GM18870 (cell line): ENCODE measurements around the gene VOPP1.
"Not testable (repeated sequence)": the region's sequence is repeated elsewhere in the genome, so short reads cannot be mapped to it uniquely, and the experiment has no call there.

ENCODE experiments used
- ATAC-seq: cut with Tn5 transposase; IDR thresholded peaks from one replicate; pipeline ENCODE4 v1.9.1; 2021; ENCODE audit warnings: moderate library complexity; ENCODE audit not compliant: unreplicated experiment

VOPP1 gene

DNA sequence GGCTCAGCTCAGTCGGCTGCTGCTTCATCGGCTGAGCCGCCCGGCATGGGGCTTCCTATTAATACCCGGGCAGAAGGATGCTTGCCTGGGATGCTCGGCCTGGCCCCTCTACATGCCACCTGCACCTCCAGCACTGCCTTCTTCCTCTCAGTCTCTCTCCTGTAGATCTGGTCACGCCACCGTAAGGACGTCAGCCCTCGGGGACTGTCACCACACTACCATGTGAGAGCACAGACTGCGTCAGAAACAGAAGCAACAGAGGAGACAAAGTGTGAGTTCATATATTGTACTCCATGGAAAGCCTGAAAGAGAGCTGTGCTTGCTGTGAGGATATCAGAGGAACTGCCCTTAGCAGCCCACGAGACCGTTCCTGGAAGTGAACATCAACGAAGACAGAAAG, 99.9 kb downstream of the VOPP1 start:
- not testable (repeated sequence) for ATAC-seq

DNA sequence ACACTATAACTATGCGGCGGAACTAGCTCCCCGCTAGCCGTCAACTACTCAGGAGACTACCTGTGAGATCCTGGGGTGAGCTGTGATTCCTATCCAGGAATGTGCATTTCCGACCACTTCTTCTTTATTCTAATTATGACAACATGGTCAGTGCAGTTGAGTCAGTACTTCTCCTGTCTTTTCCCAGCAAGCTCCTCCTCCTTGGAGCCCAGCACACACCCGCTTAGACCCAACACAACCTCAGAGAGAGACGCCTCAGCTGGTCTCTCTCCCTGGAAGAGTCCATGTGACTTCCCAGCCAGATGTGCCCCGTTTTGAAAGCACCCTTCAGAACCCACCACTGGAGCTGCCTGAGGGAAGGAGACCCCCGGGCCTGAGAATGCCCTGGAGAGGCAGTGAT, 100.7 kb downstream of the VOPP1 start:
- ATAC-seq, result not testable (repeated sequence)

DNA sequence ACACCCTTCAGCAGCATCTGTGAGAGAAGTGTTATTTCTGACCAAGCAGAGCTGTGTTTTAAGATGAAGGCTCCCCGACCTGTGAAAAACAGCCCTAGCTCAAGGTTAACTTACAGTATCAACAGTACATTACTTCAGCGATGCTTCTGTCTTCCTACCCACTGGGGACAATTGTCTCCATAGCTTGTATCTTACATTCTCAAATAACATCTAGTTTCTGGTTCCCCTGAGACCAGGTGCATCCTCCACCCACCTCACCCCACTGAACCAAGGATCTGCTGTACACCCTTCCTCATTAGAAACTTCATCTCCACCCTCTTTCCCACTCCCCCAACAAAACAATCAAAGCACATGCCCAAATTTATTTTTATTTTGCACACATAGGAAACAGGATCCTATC, 102.0 kb downstream of the VOPP1 start:
- ATAC-seq, result no peak

DNA sequence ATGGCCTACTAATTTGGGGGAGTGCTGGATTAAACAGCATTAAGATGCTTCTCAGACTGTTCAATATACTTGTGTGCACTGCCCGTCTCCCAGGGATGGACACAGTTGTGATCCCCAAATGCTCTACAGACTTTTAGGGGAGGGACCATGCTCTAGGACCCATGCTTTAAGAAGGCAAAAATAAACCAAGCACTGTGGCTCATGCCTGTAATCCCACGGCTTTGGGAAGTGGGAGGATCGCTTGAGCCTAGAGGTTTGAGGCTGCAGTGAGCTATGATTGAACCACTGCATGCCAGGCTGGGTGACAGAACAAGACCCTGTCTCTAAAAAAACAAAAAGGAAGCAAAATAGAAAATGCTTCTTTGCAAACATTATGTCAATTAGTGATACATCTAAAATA, 102.6 kb downstream of the VOPP1 start:
- no peak for ATAC-seq

DNA sequence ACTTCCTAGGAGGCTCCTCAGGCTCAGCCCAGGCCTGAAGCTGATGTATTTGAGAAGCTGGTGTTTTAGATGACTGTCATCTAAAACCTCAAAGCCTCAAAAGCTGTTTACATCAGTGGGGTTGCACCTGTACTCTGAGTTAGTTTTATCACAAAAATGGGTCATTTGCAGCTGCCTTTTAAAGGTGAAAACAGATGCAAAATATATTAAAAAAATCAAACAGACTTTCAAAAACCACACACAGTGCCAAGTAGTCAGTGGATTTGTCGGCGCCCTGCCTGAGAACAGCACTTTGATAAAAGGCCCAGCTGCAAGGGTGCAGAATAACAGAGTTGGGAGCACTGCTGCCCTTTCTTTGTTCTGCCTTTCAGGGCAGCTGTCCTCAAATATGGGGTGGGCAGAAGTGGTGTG, 103.0 kb downstream of the VOPP1 start:
- no peak for ATAC-seq

DNA sequence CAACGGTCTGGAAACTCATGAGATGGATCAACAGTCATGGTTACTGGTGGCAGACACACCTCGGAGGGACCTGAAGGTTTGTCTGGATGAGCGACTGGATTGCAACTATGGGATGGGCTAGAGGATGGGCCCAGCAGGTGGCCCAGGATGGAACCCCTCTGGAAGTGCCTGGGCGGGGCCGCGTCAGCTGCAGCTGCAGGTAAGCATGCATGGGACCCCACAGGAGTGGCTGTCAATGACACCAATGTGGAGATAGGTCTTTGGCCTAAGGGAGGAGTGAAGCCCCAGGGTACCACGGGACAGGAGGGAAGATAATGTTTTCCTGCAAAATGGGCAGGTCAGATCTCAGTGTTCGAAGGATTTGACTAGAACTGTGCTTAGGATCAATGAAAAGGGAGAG, 103.8 kb downstream of the VOPP1 start:
- ATAC-seq, result no peak

DNA sequence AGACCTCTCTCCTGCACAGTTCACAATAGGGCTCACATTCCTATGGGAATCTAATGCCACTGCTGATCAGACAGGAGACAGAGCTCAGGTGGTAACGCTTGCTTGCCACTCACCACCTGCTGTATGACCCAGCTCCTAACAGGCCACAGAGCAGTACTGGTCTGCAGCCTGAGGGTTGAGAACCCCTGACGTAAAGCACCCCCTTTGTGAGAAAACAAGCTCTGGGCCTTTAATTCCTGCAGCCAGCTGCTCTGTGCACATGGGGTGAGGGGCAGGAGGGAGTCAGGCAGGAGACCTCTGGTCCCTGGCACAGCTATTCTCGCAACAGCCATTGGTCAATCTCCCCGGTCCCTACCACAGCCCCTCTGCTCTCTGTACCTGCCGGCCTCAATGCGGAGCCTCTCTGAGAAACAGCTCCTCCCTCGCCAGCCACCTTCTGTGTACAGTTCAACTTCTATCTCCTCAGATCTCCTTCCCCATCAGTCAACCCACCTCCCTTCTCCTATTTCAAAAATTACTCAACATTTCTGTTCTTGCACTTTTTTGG, 105.2 kb downstream of the VOPP1 start:
- ATAC-seq, result no peak

DNA sequence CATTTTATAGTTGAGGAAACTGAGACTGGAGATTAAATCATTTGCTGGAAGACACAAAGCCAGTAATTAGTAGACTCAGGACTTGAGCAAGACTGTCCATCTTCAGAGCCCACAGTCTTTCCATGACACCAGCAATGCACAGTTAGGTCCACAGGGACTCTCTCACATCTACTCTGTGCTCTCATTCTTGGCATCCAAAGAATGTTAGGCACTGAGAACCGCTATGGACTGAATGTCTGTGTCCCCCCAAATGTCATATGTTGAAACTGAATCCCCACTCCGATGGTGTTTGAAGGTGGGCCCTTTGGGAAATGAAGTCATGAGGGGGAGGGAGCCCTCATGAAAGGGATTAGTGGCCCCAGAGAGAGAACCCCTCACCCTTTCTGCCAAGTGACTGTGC, 106.6 kb downstream of the VOPP1 start:
- no peak for ATAC-seq

DNA sequence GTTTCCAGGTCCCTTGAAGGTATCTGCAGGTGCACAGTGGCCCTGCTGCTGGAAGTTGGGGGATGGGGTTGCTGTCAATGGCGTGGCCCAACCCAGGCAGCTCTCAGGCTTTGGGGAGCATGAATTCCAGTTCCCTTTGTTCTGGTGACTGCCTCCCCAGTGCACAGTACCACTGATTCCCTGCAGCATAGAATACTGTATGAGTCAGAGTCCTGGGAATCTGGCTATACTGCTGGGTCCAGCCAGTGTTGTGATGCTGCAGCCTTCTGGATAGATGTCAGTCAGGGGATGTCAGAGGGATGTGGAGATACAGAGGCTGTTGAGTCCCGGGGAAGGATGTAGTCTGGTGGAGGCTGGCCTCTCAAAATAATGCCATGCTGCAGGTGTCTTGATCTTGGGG, 107.9 kb downstream of the VOPP1 start:
- no peak for ATAC-seq

DNA sequence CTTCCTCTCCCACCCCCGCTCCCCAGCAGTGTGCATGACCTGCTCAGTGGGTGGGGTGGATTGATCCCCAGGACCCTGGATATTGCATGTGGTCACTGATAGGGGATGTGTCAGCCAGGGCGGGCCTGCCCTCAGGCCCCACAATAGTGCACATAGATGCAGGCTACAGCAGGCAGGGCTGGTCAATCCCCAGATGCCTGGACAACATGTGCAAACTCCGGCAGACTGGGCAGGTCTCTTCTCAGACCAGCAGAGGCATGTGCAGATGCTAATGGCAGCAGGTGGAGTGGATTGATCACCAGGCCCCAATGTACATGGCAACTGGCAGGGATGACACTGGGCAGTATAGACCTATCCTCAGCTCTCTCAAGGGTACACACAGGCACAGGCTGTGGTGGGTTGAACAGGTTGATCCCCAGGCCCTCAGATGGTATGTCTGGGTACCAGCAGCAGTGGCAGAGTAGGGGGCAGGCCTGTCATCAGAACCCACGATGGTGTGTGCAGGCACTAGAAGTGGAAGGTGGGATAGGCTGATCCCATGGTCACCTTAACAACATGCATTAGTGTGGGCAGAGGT, 108.5 kb downstream of the VOPP1 start:
- ATAC-seq, result no peak

DNA sequence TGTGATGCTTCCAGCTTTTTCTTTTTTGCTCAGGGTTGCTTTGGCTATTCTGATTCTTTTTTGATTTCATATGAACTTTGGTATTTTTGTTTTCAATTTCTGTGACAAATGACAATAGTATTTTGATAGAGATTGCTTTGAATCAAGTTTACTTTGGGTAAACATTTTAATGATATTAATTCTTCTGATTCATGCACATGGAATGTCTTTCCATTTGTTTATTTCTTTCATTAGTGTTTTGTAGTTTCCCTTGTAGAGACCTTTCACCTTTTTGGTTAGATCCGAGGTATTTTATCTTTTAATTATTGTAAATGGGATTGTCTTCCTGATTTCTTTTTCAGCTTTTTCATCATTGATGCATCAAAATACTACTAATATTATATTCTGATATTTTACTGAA, 114.0 kb downstream of the VOPP1 start:
- ATAC-seq, result no peak

DNA sequence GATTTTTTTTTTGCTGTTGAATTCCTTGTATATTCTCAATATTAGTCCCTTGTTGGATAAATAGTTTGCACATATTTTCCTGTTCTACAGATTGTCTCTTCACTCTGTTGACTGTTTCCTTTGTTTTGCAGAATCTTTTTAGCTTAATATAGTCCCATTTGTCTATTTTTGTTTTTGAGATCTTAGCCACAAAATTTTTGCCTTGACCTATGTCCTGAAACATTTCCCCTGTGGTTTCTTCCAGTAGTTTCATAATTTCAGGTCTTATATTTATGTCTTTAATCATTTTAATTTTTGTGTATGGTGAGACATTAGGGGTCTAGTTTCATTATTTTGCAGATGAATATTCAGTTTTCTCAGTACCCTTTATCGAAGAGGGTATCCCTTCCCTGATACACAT, 114.5 kb downstream of the VOPP1 start:
- no peak for ATAC-seq

DNA sequence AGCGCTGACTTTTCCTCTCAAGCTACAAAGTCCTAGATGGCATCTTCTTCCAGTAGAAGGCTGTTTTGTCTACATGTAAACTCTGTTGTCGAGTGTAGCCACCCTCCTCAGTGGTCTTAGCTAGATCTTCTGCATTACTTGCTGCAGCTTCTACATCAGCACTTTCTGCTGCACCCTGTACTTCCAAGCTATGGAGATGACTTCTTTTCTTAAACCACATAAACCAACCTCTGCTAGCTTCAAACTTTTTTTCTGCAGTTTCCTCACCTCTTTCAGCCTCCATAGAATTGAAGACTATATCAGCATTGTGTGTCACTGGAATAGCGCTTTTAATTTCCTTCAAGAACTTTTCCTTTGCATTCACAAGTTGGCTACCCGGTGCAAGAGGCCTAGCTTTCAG, 119.3 kb downstream of the VOPP1 start:
- ATAC-seq, result no peak

DNA sequence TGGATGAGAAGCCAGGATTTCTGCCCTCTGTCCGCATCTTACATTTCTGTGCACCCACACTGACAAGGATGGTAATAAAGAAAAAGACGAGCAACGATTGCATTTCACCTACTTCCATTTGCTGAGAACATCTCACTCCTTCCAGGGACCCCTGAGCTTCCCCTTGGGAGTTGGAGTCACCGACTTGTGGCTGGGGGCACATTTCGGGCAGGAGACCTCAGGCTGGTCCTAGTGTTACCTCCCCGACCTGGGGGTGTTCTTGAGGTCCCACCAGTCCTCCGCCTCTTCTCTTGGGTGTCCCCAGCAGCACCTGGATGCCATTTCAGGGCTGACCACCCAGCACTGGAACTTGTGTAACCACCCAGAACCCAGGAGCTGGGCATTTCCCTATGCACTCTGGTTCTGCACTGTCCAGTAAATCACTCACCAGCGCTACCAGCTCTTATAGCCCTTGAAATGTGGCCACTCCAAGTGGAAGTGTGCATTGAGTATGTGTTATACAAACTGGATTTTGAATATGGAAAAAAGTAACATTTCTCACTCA, 122.2 kb downstream of the VOPP1 start:
- ATAC-seq, result no peak

DNA sequence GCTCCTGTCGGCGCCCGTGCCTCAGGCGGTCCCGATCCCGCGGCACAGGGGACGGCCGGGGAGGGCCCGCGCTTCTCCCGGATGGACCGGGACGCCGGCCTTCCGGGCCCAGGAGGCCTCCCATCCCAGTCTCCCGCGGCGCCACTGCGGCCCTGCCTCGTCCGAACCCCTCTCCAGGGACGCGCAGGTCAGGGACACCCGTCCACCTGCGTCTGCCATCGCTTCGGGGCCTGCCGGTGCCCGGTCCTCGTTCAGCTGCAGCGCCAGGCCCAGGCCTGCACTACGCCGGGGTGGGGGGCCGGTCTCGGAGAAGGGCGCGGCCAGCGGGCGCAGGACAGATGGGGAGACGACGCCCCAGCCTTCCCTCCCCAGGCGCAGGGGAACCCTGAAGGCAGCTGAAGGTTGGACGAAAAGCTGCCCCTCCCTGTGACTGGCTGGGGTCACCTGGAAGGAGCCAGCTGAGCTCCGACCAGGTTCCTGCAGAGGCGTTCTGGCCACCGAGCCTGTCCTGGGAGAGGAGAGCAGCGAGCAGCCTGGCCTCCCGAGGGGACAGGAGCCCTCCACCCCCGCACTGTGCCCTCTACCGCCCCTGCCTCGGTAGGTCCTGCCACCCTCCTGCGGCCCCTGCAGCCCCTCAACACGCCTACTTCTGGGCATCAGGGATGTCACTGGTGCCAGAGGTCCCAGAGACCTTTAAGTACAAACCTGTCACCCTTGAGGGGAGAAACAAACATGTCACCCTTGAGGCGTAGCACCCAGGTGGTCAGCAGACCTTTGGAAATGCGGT, 122.9 kb downstream of the VOPP1 start:
- no peak for ATAC-seq

DNA sequence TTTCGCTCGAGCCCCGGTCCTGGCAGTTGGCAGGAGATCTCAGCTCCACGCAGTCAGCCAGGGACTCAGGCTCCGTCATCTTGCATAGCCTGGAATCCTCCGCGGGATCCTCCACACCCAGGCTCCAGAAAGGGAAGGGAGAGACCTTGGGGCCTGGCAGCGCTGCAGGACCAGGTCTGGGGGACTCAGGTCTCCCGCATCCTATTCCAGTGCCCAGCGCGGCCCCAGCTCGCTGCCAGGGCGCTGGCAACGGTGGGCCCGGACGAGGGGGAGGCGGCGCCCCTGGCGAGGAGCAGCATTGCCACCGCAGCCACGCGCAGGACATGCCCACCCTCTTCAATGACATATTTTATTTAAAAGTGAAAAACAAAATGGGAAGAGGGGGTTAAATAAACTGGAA, 123.8 kb downstream of the VOPP1 start:
- no peak for ATAC-seq

DNA sequence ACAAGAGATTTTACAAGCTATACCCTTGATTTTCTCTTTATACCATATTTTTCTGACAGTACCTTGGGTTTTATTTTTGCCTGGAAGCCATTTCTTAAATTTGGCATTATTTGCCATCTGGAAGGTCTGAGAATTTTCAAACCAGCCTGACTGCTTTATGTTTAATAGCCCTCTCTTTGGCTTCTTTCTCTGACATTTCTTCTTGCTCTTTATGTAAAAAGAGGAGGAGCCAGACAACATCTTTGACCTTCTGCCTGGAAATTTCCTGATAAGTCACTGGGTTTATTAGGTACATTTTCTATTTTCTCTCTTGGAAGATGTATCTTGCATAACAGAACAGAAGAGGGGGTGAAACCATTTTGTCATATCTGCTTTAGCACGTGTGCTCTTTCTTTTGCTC, 127.5 kb downstream of the VOPP1 start:
- no peak for ATAC-seq

DNA sequence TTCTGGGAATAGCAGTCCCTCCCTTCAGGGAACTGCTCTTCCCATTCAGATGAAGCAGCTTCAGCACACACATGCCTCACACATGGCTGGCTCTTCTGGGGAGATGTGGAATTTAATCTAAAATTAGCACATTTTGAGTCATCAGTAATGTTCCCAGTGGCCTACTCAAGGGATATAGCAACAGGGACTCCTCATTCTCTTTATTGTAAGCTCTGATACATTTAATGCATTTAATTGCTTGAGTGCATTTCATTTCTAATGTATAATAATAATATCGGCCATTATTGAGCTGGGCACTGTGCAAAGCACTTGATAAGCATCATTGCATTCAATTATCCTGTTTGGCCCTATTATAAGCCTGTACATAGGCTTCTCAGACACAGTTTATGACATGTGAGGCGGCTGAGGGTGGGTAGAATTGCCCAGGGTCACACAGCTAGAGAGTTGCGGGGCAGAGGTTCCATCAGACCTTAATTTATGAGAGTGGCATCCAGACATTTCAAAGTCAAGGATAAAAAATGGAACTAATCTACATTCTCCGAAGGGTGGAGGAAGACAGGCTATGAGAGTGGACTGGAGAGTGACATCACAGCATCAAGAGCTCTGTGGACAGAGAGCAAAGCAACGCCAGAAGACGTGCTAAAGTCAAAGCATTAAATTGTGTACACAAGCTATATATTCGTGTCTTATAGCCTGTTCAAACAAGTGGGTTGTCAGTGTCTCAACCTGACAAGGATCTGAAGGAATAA, 130.4 kb downstream of the VOPP1 start:
- ATAC-seq, result no peak

DNA sequence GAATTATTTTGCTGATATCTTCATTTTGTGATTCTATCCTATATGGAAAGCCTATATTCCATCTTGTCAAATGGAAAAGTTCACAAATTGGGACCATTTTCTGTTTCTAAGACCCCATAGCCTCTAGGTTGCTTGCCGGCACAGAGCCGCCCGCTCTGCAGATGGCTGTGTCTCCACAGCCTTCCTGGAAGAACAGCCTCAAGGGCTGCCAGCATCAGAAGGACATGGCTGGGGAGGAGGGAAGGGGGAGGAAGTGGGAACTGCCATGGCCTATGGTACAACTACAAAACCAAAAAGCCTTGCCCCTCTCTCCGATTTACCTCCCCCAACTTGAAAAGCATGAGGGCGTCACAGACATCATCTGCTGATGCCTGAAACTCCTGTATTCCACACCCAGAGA, 131.3 kb downstream of the VOPP1 start:
- ATAC-seq, result no peak

DNA sequence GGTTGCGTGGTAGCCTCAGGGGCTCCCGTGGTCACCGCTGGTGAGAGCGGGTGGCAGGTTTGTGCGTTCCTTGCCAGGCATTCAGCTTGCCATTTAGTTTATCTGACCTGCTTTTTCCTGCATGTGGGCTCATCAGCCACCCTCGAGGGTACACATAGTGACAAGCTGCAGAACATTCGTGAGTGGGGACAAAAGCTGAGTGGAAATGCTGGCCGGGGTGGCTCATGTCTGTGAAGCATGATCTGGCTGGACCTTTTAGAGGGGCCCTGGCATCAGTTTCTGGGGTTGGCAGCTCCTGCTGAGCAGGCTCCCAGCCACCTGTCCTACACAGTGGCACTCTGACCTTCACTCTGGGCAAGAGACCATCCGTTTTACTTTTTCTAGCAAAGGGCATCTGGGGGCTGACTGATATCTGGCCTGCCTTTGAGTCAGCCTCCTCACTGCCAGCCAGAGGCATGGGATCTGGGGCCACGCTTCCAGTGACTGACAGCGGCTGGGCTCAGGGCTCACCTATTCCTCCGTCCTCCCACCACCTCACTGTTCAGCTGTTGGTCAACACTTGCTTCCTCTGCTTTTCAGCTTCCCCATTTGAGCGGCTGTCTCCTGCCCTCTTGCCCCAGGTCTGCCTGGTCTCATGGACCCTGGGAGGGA, 132.1 kb downstream of the VOPP1 start:
- ATAC-seq, result no peak

DNA sequence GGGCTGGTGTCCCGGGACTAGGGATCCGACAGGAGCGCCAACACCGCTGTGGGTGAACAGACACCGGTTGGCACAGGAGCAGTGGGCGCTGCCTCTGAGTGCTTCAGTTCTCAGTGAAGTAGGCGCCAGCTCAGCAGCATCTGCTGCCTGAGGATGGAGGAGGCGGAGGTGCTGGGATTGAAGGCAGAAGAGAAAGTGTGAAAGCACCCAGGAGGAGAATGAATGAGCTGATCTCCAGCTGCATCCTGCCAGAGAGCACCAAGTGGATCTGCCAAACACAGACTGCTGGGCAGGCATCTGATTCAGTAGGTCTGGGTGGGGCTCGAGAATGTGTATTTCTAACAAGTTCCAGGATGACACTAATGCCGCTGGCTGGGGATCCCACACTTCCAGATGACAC, 132.7 kb downstream of the VOPP1 start:
- ATAC-seq, result no peak
